ENCODE results near the gene SLC2A9. TPM values are rescaled to one million over a fixed set of nuclear protein-coding genes. Genes with fewer than 3 reads are reported as not detected.

SLC2A9 gene
- total RNA-seq, 1 donor from 2014 or later, result 4.8 TPM

DNA sequence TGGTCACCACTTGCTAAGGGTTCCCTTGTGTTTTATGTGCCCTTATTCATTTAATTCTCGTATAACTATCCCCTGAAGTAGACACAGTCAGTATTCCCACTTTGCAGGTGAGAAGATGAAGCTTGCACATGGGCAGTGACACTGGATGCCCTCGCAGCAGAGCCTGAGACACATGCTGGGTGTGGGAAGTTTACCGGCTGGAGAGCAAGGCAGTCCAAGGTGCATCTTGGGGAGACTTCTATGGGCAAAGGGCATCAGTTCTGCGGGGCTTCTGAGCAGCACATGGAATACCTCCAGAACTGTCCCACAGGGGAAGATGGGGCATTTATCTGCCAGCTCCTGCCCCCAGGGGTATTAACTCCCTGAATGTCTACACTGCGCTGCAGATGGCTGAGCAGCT is 92.2 kb downstream of the SLC2A9 start:
- Mint-ChIP-seq H3K27ac (no peak overlapping the region), H3K9me3 (no peaks in the 10 kb centered on the region)

DNA sequence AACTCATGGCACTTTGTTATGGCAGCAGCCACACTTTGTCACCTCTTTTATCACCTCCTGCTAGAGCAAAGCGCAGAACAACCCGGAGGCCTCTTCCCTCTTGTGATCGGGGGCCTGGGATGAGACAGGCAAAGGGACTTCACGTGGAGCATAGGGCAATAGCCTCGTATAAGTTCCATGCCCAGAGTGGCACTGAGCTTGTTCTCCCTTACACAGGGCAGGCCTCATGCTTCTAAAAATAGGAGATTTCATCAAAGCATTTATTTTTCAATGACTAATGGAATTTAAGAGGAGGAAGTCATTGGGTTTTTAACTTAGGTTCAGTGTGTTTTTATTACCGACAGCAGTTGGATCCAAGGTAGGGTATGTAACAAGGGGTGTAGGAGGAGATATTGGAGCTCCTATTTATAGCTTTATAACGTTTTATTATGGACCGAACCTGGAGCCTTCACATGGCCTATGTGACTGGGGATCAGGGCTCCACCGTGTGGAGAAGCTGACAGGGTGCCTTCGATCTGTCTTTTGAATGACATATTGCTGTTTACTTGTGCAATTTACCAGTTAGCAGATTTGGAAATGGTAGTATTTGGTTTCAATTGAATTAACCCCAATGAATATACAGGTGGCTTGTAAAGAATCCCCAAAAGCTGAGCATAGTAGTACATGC is 93.8 kb downstream of the SLC2A9 start:
- H3K4me3 Mint-ChIP-seq, result no peak overlapping the region
- H3K4me1 Mint-ChIP-seq, result no peaks in the 10 kb centered on the region
- no peak for DNase-seq (ENCODE audit: low spot score in 2 of 2, unreplicated experiment in 2 of 2)
- H3K27ac Mint-ChIP-seq, result no peak overlapping the region
- H3K9me3 Mint-ChIP-seq, result no peaks in the 10 kb centered on the region
- peaks cover 37% of the 10 kb centered on the region for H3K27me3 Mint-ChIP-seq (ENCODE audit: low read depth)
- TF ChIP-seq, protein P1, sequence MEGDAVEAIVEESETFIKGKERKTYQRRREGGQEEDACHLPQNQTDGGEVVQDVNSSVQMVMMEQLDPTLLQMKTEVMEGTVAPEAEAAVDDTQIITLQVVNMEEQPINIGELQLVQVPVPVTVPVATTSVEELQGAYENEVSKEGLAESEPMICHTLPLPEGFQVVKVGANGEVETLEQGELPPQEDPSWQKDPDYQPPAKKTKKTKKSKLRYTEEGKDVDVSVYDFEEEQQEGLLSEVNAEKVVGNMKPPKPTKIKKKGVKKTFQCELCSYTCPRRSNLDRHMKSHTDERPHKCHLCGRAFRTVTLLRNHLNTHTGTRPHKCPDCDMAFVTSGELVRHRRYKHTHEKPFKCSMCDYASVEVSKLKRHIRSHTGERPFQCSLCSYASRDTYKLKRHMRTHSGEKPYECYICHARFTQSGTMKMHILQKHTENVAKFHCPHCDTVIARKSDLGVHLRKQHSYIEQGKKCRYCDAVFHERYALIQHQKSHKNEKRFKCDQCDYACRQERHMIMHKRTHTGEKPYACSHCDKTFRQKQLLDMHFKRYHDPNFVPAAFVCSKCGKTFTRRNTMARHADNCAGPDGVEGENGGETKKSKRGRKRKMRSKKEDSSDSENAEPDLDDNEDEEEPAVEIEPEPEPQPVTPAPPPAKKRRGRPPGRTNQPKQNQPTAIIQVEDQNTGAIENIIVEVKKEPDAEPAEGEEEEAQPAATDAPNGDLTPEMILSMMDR (IDR thresholded peaks at IDR 0.05; ENCODE audit: unreplicated experiment), result no peak
- no peaks in the 10 kb centered on the region for H3K36me3 Mint-ChIP-seq

More for the DNA sequence above, 92.2 kb downstream of the SLC2A9 start:
- H3K4me1 Mint-ChIP-seq, result no peaks in the 10 kb centered on the region
- peaks cover 46% of the 10 kb centered on the region for H3K27me3 Mint-ChIP-seq (ENCODE audit: low read depth)
- no peaks in the 10 kb centered on the region for H3K36me3 Mint-ChIP-seq
- no peak overlapping the region for H3K4me3 Mint-ChIP-seq
- TF ChIP-seq, protein P1 (IDR thresholded peaks at IDR 0.05; ENCODE audit: unreplicated experiment), result no peak
- no peak for DNase-seq (ENCODE audit: low spot score in 2 of 2, unreplicated experiment in 2 of 2)

DNA sequence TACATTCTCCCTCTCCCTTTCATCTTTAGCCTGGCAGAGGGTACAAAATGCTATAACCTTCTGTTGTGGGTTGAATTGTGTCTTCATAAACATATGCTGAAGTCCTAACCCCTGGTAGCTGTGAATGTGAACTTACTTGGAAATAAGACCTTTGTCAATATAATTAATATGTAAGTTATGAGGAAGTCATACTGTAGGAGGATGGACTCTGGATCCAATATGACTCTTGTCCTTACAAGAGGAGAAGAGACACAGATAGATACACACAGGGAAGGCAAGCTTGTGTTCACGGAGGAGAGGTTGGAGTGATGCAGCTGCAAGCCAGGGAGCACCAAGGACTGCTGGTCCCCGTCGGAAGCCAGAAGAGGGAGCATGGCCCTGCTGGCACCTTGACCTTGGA is 94.7 kb downstream of the SLC2A9 start:
- TF ChIP-seq, protein P1 (IDR thresholded peaks at IDR 0.05; ENCODE audit: unreplicated experiment), result no peak
- Mint-ChIP-seq H3K36me3 (no peaks in the 10 kb centered on the region), H3K4me1 (no peaks in the 10 kb centered on the region), H3K9me3 (peaks cover 5% of the 10 kb centered on the region), H3K4me3 (no peak overlapping the region), H3K27me3 (ENCODE audit: low read depth) (peaks cover 34% of the 10 kb centered on the region), H3K27ac (no peak overlapping the region)
- no peak for DNase-seq (ENCODE audit: low spot score in 2 of 2, unreplicated experiment in 2 of 2)

DNA sequence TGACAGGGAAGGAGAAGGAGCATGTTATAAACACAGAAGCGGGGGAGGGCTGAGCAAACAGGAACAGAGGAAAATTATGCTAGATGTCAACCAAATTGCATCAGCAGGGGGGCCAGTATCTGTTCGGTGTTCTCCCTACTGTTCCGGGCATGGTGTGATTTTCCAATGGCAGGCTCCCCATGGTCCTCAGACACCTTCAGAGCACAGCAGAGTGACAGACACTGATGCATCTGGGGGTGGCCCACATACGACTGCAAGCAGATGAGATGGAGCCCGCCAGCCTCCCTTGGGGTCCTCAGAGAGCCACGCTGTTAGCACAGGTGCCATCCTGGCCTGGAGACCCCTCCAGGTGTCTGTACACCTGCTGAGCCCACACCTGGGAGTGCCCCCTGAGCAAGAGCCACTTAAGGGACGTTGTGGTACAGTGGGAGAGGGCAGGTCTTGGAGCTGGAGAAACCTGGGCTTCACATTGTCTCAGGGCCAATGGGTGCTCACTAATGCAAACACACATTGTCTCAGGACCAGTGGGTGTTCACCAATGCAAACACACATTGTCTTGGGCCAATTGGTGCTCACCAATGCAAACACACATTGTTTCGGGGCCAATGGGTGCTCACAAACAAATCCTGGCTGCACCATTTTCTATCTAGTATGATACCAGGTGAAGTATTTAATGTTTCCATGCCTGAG is 95.4 kb downstream of the SLC2A9 start:
- no peak overlapping the region for H3K27ac Mint-ChIP-seq
- TF ChIP-seq, protein P1 (IDR thresholded peaks at IDR 0.05; ENCODE audit: unreplicated experiment), result no peak
- H3K36me3 Mint-ChIP-seq, result no peaks in the 10 kb centered on the region
- no peak overlapping the region for H3K4me3 Mint-ChIP-seq
- peaks cover 34% of the 10 kb centered on the region for H3K27me3 Mint-ChIP-seq (ENCODE audit: low read depth)
- H3K4me1 Mint-ChIP-seq, result no peaks in the 10 kb centered on the region
- peaks cover 5% of the 10 kb centered on the region for H3K9me3 Mint-ChIP-seq
- DNase-seq (ENCODE audit: low spot score in 2 of 2, unreplicated experiment in 2 of 2), result no peak

DNA sequence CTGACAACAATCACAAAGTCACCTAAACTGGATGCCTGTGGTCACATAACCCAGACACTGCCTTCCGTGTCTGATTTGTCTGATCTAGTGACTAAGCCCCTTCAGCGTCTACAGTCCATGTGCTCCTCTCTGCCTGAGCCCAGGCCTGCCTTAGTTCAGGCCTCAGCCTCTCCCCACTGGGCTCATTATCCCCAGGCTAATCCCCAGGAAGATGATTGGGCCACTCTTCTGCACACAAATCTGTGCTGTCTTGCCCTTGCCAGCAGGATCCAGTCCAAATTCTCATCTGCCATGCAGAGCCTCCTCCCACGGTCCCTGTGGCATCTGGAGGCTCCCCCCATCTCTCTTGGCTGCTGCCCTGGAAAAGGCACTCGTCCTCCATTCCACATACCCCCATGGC is 96.5 kb downstream of the SLC2A9 start:
- Mint-ChIP-seq H3K27ac (no peak overlapping the region), H3K36me3 (no peaks in the 10 kb centered on the region), H3K4me1 (no peaks in the 10 kb centered on the region), H3K4me3 (no peak overlapping the region), H3K27me3 (ENCODE audit: low read depth) (peaks cover 28% of the 10 kb centered on the region), H3K9me3 (peaks cover 5% of the 10 kb centered on the region)
- TF ChIP-seq, protein P1 (IDR thresholded peaks at IDR 0.05; ENCODE audit: unreplicated experiment), result no peak
- no peak for DNase-seq (ENCODE audit: low spot score in 2 of 2, unreplicated experiment in 2 of 2)
